ENCODE measurements around the gene NEK8. TPM values are rescaled to one million over a fixed set of nuclear protein-coding genes. Genes with fewer than 3 reads are reported as not detected.

Gene NEK8
- total and polyA plus RNA-seq, 4 donors = 5.1 to 14.7 (median 7.4) TPM

- WGBS, 2 donors = 89 to 94% methylated on average over 16 of the region's 16 CpGs
- Histone ChIP-seq H3K27ac (ENCODE audit: low read depth in 1 of 2, low read length in 1 of 2) (no peak overlapping the region), H3K36me3 (ENCODE audit: control insufficient read depth in 4 of 4, insufficient read depth in 4 of 4, low read length in 4 of 4) (peaks cover 28 to 62% (median 36%) of the 10 kb centered on the region in 4 donors), H3K4me3 (no peak overlapping the region), H3K9me3 (ENCODE audit: control insufficient read depth in 4 of 4, insufficient read depth in 3 of 4, low read length in 3 of 4) (no peaks in the 10 kb centered on the region), H3K9ac (ENCODE audit: insufficient read depth in 1 of 2, low read length in 2 of 2) (no peak overlapping the region), H3K27me3 (ENCODE audit: control insufficient read depth in 3 of 3, insufficient read depth in 3 of 3, low read length in 2 of 3) (no peaks in the 10 kb centered on the region), H3K4me1 (ENCODE audit: control insufficient read depth in 5 of 5, insufficient read depth in 5 of 5, low read length in 5 of 5) (no peaks in the 10 kb centered on the region)
- DNase-seq = no peak
- TF ChIP-seq, protein P1, sequence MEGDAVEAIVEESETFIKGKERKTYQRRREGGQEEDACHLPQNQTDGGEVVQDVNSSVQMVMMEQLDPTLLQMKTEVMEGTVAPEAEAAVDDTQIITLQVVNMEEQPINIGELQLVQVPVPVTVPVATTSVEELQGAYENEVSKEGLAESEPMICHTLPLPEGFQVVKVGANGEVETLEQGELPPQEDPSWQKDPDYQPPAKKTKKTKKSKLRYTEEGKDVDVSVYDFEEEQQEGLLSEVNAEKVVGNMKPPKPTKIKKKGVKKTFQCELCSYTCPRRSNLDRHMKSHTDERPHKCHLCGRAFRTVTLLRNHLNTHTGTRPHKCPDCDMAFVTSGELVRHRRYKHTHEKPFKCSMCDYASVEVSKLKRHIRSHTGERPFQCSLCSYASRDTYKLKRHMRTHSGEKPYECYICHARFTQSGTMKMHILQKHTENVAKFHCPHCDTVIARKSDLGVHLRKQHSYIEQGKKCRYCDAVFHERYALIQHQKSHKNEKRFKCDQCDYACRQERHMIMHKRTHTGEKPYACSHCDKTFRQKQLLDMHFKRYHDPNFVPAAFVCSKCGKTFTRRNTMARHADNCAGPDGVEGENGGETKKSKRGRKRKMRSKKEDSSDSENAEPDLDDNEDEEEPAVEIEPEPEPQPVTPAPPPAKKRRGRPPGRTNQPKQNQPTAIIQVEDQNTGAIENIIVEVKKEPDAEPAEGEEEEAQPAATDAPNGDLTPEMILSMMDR (IDR thresholded peaks at IDR 0.05; ENCODE audit: control extremely low read depth, extremely low read depth) = no peak
- no peak for ATAC-seq (ENCODE audit: insufficient read depth, low FRiP score)
Measured at GRCh38 chr17:28703552-28704218, 24.9 kb upstream of the NEK8 start.

DNA sequence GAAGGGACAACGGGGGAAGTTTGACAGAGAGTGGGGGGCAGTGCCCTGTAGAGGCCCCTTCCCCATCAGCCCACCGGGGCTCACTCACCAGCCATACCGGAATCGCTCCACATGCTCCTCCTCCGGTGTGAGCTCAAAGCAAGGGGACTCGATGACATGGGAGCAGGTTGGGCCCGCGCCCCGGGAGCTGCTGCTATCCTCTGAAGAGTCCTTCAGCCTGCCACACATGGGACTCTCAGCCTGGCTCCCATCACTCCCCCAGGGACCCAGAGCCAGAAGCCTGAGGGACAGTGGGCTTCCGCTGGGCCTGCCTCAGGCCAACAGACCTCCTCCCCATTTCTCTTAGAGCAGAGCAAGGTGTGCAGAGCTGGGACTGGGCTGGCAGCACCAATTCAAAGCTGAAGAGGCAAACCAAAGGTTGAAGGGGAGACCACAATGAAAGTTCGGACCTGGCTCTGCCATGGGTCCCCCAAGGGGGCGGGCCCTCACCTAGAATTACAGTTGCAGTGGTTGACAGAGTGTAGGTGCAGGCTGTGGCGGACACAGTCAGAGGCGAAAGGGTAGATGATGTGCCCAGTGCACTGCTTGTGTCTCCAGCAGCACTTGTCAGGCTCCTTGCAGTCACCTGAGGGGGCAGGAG lies 24.2 kb upstream of the NEK8 start:
- Histone ChIP-seq H3K4me3 (no peak overlapping the region), H3K36me3 (ENCODE audit: control insufficient read depth in 4 of 4, insufficient read depth in 4 of 4, low read length in 4 of 4) (peaks cover 22 to 55% (median 29%) of the 10 kb centered on the region in 4 donors), H3K4me1 (ENCODE audit: control insufficient read depth in 5 of 5, insufficient read depth in 5 of 5, low read length in 5 of 5) (no peaks in the 10 kb centered on the region), H3K27ac (ENCODE audit: low read depth in 1 of 2, low read length in 1 of 2) (no peak overlapping the region), H3K27me3 (ENCODE audit: control insufficient read depth in 3 of 3, insufficient read depth in 3 of 3, low read length in 2 of 3) (no peaks in the 10 kb centered on the region), H3K9ac (ENCODE audit: insufficient read depth in 1 of 2, low read length in 2 of 2) (no peak overlapping the region), H3K9me3 (ENCODE audit: control insufficient read depth in 4 of 4, insufficient read depth in 3 of 4, low read length in 3 of 4) (no peaks in the 10 kb centered on the region)
- TF ChIP-seq, protein P1 (IDR thresholded peaks at IDR 0.05; ENCODE audit: control extremely low read depth, extremely low read depth) = no peak
- ATAC-seq (ENCODE audit: insufficient read depth, low FRiP score) (no peak), DNase-seq (no peak)
- WGBS, 2 donors = 93 to 95% methylated on average over 14 of the region's 14 CpGs

DNA sequence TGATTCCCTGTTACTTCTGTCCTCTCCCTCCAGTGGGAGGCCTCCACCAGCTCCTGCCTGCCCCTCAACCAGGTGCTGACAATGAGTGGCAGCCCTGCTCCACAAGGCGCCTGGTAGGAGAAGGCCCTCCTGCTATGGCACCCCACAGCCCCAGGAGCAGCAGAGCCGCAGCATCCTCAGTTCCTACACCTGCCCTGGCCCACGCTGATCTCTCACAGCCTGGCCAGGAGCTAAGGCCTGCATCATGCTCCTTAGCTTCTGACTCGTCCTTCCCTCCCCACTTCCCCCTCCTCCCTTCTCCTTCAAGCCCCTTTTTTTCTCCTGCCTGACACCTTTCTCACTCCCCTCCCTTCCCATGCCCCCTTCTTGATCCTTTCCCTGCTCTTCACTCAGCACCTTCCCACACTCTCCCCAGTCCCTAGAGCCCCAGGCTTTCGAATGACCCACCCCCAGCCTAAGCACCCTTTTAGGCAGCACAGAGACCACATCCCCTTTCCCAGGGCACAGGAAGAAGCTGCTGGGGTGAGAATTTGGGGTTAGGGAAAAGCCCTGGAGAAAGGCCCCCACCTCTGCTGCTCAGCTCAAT lies 23.4 kb upstream of the NEK8 start:
- H3K27me3 ChIP-seq (ENCODE audit: control insufficient read depth in 3 of 3, insufficient read depth in 3 of 3, low read length in 2 of 3) = no peaks in the 10 kb centered on the region
- H3K27ac ChIP-seq (ENCODE audit: low read depth in 1 of 2, low read length in 1 of 2) = no peak overlapping the region
- ATAC-seq (ENCODE audit: insufficient read depth, low FRiP score) (no peak), DNase-seq (no peak)
- no peaks in the 10 kb centered on the region for H3K9me3 ChIP-seq (ENCODE audit: control insufficient read depth in 4 of 4, insufficient read depth in 3 of 4, low read length in 3 of 4)
- no peak overlapping the region for H3K4me3 ChIP-seq
- TF ChIP-seq, protein P1 (IDR thresholded peaks at IDR 0.05; ENCODE audit: control extremely low read depth, extremely low read depth) = no peak
- WGBS, 2 donors = 84% methylated on average over 5 of the region's 5 CpGs
- H3K9ac ChIP-seq (ENCODE audit: insufficient read depth in 1 of 2, low read length in 2 of 2) = no peak overlapping the region
- no peaks in the 10 kb centered on the region for H3K4me1 ChIP-seq (ENCODE audit: control insufficient read depth in 5 of 5, insufficient read depth in 5 of 5, low read length in 5 of 5)
- peaks cover 14 to 47% (median 23%) of the 10 kb centered on the region in 4 donors for H3K36me3 ChIP-seq (ENCODE audit: control insufficient read depth in 4 of 4, insufficient read depth in 4 of 4, low read length in 4 of 4)

All from lung (tissue), 12 donors.